Measurements from ENCODE around the gene UVRAG. TPM values are rescaled to one million over a fixed set of nuclear protein-coding genes. Genes with fewer than 3 reads are reported as not detected.

Gene UVRAG
- total and polyA plus RNA-seq, 2 of the 13 experiments (the other 11 are each of a cell fraction or from before 2014, with no cell fraction given), result 9.7 to 17.3 TPM

DNA sequence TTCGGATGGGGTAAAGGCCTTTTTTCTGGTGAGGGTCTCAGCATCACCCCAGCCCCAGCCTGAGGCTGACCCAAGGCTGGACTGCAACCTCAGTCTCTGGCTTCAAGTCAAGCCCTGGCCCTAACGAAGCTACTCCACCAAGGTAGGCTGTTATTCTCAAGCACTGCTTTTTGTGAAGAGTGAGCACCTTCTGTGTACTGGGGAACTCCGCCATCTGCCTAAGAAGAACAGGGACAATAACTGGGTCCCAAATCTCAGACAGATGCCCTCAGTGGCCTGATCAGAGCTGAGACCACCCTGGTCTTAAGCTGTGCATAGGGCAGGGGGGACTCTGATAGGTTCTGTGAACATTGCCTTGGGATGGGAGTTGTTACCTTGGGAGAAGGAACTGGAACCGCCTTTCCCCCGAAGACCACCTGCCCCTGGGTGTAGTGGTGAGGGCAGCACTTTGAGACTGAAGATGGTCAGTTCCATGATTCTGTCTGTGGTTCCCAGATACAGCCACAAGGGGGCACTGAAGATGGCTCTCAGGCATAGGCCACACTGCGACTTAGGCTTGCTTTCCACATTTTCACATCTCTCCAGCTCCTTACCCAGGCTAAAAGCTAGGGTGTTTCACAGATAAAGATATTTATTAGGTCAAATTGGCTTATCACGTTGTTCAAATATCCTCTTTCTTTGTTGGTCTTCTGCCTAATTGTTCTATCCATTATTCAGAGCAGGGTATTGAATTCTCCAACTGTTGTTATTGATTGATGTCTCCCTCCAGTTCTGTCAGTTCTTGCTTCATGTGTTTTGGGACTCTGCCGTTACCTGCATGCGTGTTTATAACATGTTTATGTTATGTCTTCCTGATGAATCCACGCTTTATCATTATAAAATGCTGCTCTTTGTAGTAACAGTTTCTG, 11.8 kb upstream of the UVRAG start (continued):
- TF ChIP-seq, protein P1, sequence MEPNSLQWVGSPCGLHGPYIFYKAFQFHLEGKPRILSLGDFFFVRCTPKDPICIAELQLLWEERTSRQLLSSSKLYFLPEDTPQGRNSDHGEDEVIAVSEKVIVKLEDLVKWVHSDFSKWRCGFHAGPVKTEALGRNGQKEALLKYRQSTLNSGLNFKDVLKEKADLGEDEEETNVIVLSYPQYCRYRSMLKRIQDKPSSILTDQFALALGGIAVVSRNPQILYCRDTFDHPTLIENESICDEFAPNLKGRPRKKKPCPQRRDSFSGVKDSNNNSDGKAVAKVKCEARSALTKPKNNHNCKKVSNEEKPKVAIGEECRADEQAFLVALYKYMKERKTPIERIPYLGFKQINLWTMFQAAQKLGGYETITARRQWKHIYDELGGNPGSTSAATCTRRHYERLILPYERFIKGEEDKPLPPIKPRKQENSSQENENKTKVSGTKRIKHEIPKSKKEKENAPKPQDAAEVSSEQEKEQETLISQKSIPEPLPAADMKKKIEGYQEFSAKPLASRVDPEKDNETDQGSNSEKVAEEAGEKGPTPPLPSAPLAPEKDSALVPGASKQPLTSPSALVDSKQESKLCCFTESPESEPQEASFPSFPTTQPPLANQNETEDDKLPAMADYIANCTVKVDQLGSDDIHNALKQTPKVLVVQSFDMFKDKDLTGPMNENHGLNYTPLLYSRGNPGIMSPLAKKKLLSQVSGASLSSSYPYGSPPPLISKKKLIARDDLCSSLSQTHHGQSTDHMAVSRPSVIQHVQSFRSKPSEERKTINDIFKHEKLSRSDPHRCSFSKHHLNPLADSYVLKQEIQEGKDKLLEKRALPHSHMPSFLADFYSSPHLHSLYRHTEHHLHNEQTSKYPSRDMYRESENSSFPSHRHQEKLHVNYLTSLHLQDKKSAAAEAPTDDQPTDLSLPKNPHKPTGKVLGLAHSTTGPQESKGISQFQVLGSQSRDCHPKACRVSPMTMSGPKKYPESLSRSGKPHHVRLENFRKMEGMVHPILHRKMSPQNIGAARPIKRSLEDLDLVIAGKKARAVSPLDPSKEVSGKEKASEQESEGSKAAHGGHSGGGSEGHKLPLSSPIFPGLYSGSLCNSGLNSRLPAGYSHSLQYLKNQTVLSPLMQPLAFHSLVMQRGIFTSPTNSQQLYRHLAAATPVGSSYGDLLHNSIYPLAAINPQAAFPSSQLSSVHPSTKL (CRISPR knock-in tag; IDR thresholded peaks at IDR 0.05), result no peak
- TF ChIP-seq, protein P2, sequence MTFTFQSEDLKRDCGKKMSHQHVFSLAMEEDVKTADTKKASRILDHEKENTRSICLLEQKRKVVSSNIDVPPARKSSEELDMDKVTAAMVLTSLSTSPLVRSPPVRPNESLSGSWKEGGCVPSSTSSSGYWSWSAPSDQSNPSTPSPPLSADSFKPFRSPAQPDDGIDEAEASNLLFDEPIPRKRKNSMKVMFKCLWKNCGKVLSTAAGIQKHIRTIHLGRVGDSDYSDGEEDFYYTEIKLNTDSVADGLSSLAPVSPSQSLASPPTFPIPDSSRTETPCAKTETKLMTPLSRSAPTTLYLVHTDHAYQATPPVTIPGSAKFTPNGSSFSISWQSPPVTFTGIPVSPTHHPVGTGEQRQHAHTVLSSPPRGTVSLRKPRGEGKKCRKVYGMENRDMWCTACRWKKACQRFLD (CRISPR knock-in tag; IDR thresholded peaks at IDR 0.05; ENCODE audit: borderline replicate concordance), result no peak
- TF ChIP-seq ZMYM2 (CRISPR knock-in tag; IDR thresholded peaks at IDR 0.05) (no peak), ZNF354B (CRISPR knock-in tag; IDR thresholded peaks at IDR 0.05) (no peak), ZFP36L2 (CRISPR knock-in tag; IDR thresholded peaks at IDR 0.05) (no peak), KLF12 (CRISPR knock-in tag; IDR thresholded peaks at IDR 0.05; ENCODE audit: borderline replicate concordance) (no peak), NCOR1 (IDR thresholded peaks at IDR 0.05; ENCODE audit: borderline replicate concordance, low read length) (no peak), SP2 (CRISPR knock-in tag; IDR thresholded peaks at IDR 0.05) (peak; percentile 39; the same call in 1 of the 2 replicates), ESRRA (CRISPR knock-in tag; IDR thresholded peaks at IDR 0.05; ENCODE audit: low read depth) (no peak), MATR3 (CRISPR knock-in tag; IDR thresholded peaks at IDR 0.05) (no peak), ZNF589 (CRISPR knock-in tag; conservative IDR thresholded peaks at IDR 0.05) (no peak), SETDB1 (CRISPR knock-in tag; IDR thresholded peaks at IDR 0.05; ENCODE audit: borderline replicate concordance) (peak; percentile 70; the same call in 1 of the 2 replicates)
- TF ChIP-seq, protein P3, sequence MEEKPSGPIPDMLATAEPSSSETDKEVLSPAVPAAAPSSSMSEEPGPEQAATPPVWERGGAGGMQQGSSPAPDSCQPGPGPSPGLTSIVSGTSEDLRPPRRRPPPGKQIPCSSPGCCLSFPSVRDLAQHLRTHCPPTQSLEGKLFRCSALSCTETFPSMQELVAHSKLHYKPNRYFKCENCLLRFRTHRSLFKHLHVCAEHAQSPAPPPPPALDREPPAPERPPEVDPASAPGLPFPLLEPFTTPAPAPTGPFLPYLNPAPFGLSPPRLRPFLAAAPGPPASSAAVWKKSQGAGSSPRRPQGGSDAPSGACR (CRISPR knock-in tag; IDR thresholded peaks at IDR 0.05), result no peak
- TF ChIP-seq, protein P4, sequence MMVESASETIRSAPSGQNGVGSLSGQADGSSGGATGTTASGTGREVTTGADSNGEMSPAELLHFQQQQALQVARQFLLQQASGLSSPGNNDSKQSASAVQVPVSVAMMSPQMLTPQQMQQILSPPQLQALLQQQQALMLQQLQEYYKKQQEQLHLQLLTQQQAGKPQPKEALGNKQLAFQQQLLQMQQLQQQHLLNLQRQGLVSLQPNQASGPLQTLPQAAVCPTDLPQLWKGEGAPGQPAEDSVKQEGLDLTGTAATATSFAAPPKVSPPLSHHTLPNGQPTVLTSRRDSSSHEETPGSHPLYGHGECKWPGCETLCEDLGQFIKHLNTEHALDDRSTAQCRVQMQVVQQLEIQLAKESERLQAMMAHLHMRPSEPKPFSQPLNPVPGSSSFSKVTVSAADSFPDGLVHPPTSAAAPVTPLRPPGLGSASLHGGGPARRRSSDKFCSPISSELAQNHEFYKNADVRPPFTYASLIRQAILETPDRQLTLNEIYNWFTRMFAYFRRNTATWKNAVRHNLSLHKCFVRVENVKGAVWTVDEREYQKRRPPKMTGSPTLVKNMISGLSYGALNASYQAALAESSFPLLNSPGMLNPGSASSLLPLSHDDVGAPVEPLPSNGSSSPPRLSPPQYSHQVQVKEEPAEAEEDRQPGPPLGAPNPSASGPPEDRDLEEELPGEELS (CRISPR knock-in tag; IDR thresholded peaks at IDR 0.05), result 0 out of 2 replicates have a peak, but pooled peaks have one; percentile 16
- TF ChIP-seq, protein P5, sequence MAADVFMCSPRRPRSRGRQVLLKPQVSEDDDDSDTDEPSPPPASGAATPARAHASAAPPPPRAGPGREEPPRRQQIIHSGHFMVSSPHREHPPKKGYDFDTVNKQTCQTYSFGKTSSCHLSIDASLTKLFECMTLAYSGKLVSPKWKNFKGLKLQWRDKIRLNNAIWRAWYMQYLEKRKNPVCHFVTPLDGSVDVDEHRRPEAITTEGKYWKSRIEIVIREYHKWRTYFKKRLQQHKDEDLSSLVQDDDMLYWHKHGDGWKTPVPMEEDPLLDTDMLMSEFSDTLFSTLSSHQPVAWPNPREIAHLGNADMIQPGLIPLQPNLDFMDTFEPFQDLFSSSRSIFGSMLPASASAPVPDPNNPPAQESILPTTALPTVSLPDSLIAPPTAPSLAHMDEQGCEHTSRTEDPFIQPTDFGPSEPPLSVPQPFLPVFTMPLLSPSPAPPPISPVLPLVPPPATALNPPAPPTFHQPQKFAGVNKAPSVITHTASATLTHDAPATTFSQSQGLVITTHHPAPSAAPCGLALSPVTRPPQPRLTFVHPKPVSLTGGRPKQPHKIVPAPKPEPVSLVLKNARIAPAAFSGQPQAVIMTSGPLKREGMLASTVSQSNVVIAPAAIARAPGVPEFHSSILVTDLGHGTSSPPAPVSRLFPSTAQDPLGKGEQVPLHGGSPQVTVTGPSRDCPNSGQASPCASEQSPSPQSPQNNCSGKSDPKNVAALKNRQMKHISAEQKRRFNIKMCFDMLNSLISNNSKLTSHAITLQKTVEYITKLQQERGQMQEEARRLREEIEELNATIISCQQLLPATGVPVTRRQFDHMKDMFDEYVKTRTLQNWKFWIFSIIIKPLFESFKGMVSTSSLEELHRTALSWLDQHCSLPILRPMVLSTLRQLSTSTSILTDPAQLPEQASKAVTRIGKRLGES (CRISPR knock-in tag; IDR thresholded peaks at IDR 0.05; ENCODE audit: borderline replicate concordance), result no peak

Measured in HepG2 (cell line).